Parathyroid adenoma (tissue), 2 donors: ENCODE results near the gene ZNF385D.

ENCODE experiments used
- H2AFZ ChIP-seq: fragments of 300-600 bp; sonication (generic); one replicate; pipeline ENCODE4 v1.7.0; 2017; ENCODE audit warnings: antibody characterized with exemption, mild to moderate bottlenecking
- H3K27ac ChIP-seq: fragments of 300-600 bp; sonication (generic); one replicate; pipeline ENCODE4 v1.7.0; 2017
- H3K27me3 ChIP-seq: fragments of 300-600 bp; sonication (generic); one replicate; pipeline ENCODE4 v1.7.0; 2017; ENCODE audit warnings: low read length; ENCODE audit not compliant: control insufficient read depth, insufficient read depth
- H3K36me3 ChIP-seq: fragments of 300-600 bp; sonication (generic); one replicate; pipeline ENCODE4 v1.7.0; 2017; ENCODE audit warnings: low read length; ENCODE audit not compliant: control insufficient read depth, insufficient read depth
- H3K4me1 ChIP-seq: fragments of 300-600 bp; sonication (generic); one replicate; pipeline ENCODE4 v1.7.0; 2017; ENCODE audit warnings: control low read depth
- H3K4me2 ChIP-seq: fragments of 300-600 bp; sonication (generic); one replicate; pipeline ENCODE4 v1.7.0; 2017; ENCODE audit warnings: low read length
- H3K4me3 ChIP-seq: fragments of 300-600 bp; sonication (generic); one replicate; pipeline ENCODE4 v1.7.0; 2017; ENCODE audit warnings: low read depth, low read length
- H3K79me2 ChIP-seq: fragments of 300-600 bp; sonication (generic); one replicate; pipeline ENCODE4 v1.7.0; 2017; ENCODE audit warnings: control low read depth
- H3K9ac ChIP-seq: fragments of 300-600 bp; sonication (generic); one replicate; pipeline ENCODE4 v1.7.0; 2017; ENCODE audit warnings: mild to moderate bottlenecking
- H3K9me3 ChIP-seq: fragments of 300-600 bp; sonication (generic); one replicate; pipeline ENCODE4 v1.7.0; 2017; ENCODE audit warnings: low read length; ENCODE audit not compliant: control insufficient read depth
- CTCF ChIP-seq: fragments of 300-600 bp; sonication (generic); IDR thresholded peaks from one replicate; pipeline ENCODE4 v1.7.0; 2017; ENCODE audit warnings: antibody characterized with exemption, mild to moderate bottlenecking
- donor health status: primary hyperparathyroidism.

The ZNF385D gene

GRCh38 chr3:21794291-21794690 lies 43.3 kb upstream of the ZNF385D start:
- Histone ChIP-seq H3K27me3 (no peaks in the 10 kb centered on the region), H3K4me1 (no peaks in the 10 kb centered on the region), H2AFZ (no peak overlapping the region), H3K27ac (no peak overlapping the region), H3K9ac (no peak overlapping the region), H3K9me3 (no peaks in the 10 kb centered on the region), H3K79me2 (no peaks in the 10 kb centered on the region), H3K4me3 (no peak overlapping the region), H3K36me3 (no peaks in the 10 kb centered on the region), H3K4me2 (no peak overlapping the region)
- TF ChIP-seq CTCF, result no peak

- Histone ChIP-seq H3K4me1 (no peaks in the 10 kb centered on the region), H3K9me3 (no peaks in the 10 kb centered on the region), H3K79me2 (no peaks in the 10 kb centered on the region), H3K27ac (no peak overlapping the region), H3K9ac (no peak overlapping the region), H3K27me3 (no peaks in the 10 kb centered on the region), H3K4me3 (no peak overlapping the region), H2AFZ (no peak overlapping the region), H3K36me3 (no peaks in the 10 kb centered on the region), H3K4me2 (no peak overlapping the region)
- TF ChIP-seq CTCF, result no peak
These were observed 41.2 kb upstream of the ZNF385D start for GRCh38 chr3:21792176-21792575.

DNA sequence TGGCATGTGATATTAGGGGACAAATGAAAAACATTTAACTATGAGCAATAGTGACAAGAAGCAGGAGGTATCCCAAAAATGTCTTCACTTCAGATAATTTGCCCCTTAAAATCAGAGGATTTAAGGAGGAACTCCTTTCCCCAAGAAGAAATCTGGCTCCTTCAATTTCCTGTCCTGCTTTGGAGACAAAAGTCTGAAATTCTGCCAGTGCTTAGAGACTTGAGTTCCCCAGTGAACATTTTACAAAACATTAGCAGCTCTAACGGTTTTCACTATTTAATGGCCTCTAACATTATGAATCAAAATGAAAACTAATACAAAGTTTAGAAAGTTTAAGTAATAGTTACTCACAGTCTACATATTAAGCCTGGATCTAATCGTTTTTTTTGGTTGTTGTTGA lies 40.3 kb upstream of the ZNF385D start:
- no peak for TF ChIP-seq CTCF
- H3K9me3 ChIP-seq, result no peaks in the 10 kb centered on the region
- no peaks in the 10 kb centered on the region for H3K27me3 ChIP-seq
- no peaks in the 10 kb centered on the region for H3K79me2 ChIP-seq
- no peaks in the 10 kb centered on the region for H3K36me3 ChIP-seq
- no peak overlapping the region for H3K4me2 ChIP-seq
- H3K4me3 ChIP-seq, result no peak overlapping the region
- H3K27ac ChIP-seq, result no peak overlapping the region
- H3K4me1 ChIP-seq, result no peaks in the 10 kb centered on the region
- H2AFZ ChIP-seq, result no peak overlapping the region
- no peak overlapping the region for H3K9ac ChIP-seq

DNA sequence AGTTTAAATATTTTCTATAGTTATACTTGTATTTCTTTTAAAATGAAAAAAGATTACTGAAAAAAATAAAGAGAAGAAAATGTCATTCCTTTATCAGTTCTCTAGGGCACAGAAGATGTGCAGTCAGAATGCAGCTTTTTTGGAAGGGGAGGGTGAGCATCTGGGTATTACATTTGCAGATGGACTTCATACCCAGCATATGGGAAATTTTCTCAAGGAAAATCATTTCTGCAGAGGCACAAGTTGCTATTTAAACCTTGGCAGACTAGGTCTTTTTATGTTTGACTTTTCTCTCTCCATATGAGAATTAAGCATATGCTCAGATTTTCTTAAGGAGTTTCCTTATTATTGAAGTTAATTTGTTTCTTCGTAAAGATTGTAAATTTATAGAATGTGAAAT lies 39.5 kb upstream of the ZNF385D start:
- no peak overlapping the region for H3K4me2 ChIP-seq
- no peak overlapping the region for H3K27ac ChIP-seq
- no peak overlapping the region for H3K9ac ChIP-seq
- H3K4me3 ChIP-seq, result no peak overlapping the region
- TF ChIP-seq CTCF, result no peak
- no peak overlapping the region for H2AFZ ChIP-seq
- H3K4me1 ChIP-seq, result no peaks in the 10 kb centered on the region
- no peaks in the 10 kb centered on the region for H3K9me3 ChIP-seq
- no peaks in the 10 kb centered on the region for H3K36me3 ChIP-seq
- no peaks in the 10 kb centered on the region for H3K79me2 ChIP-seq
- no peaks in the 10 kb centered on the region for H3K27me3 ChIP-seq

DNA sequence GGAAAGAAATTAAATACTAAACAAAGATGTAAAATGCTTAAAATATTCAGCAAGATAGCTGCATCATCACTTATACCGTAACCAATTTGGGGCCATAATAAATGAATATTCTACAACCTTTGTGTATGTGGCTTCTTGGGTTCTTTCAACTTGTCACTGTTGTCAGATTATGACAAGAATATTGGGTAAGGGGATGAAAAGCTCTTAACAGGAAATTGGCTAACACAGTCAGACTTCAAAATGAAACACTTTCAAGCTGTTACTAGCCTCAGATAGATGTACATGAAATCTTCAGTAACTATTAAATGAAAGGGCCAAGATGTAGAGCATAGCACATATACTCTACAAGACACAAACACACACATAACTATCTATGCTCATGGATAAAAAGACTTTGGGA lies 38.7 kb upstream of the ZNF385D start:
- Histone ChIP-seq H3K9me3 (no peaks in the 10 kb centered on the region), H3K9ac (no peak overlapping the region), H3K79me2 (no peaks in the 10 kb centered on the region), H3K27ac (no peak overlapping the region), H3K27me3 (no peaks in the 10 kb centered on the region), H3K4me1 (no peaks in the 10 kb centered on the region), H2AFZ (no peak overlapping the region), H3K4me3 (no peak overlapping the region), H3K4me2 (no peak overlapping the region), H3K36me3 (no peaks in the 10 kb centered on the region)
- no peak for TF ChIP-seq CTCF
